Caco-2 (cell line): ENCODE measurements around the gene CD36. TPM values are rescaled to one million over a fixed set of nuclear protein-coding genes. Genes with fewer than 3 reads are reported as not detected.
"Not testable (repeated sequence)": the region's sequence is repeated elsewhere in the genome, so short reads cannot be mapped to it uniquely, and the experiment has no call there.

ENCODE experiments used
- BruUV-seq: library from RNA; stranded (reverse); fragments of 400-500 nt; replicated peaks from 2 replicates; lab custom pipeline; 2021; lab: Mats Ljungman, UMichigan
- CTCF ChIA-PET: fragments of 300-600 bp; sonication (Branson Sonifier 250); formaldehyde crosslinking; loops from one replicate; lab custom pipeline; 2022; ENCODE audit warnings: antibody characterized with exemption; lab: Charles Lee
- POLR2A ChIA-PET: fragments of 300-600 bp; sonication (Branson Sonifier 250); formaldehyde crosslinking; loops from one replicate; lab custom pipeline; 2022; ENCODE audit warnings: antibody characterized with exemption; lab: Charles Lee
- DNase-seq, 2 experiments: peaks; one replicate each; pipeline versions ENCODE4 v3.0.0 to v3.0.0-alpha.2; 2020 to 2022
- H3K27me3 ChIP-seq: replicated peaks from 2 replicates; pipeline ENCODE4 v1.6.0; 2011; ENCODE audit warnings: low read length; ENCODE audit not compliant: control insufficient read depth, insufficient read depth
- H3K36me3 ChIP-seq: 2 replicates; pipeline ENCODE4 v1.5.1; 2011; ENCODE audit warnings: low read length; ENCODE audit not compliant: control insufficient read depth, insufficient read depth
- H3K4me1 ChIP-seq: fragments of 250-450 bp; sonication (Bioruptor Pico); 2 replicates; pipeline ENCODE4 v1.5.1; 2020; ENCODE audit warnings: mild to moderate bottlenecking
- H3K4me3 ChIP-seq: 2 replicates; pipeline ENCODE4 v1.5.1; 2011; ENCODE audit warnings: low read depth, mild to moderate bottlenecking, control low read depth, low read length
- H3K9me3 ChIP-seq: fragments of 250-450 bp; sonication (Bioruptor Pico); 2 replicates; pipeline ENCODE4 v1.5.1; 2020; ENCODE audit warnings: mild to moderate bottlenecking, moderate library complexity
- H3K27ac Mint-ChIP-seq: one replicate; pipeline ENCODE4 v1.8.0; 2022; ENCODE audit warnings: mixed read lengths; ENCODE audit not compliant: unreplicated experiment
- H3K27me3 Mint-ChIP-seq: one replicate; pipeline ENCODE4 v1.8.0; 2022; ENCODE audit warnings: mixed read lengths; ENCODE audit not compliant: insufficient read depth, unreplicated experiment
- H3K36me3 Mint-ChIP-seq: one replicate; pipeline ENCODE4 v1.8.0; 2022; ENCODE audit warnings: mild to moderate bottlenecking, mixed read lengths; ENCODE audit not compliant: insufficient read depth, unreplicated experiment
- H3K4me1 Mint-ChIP-seq: one replicate; pipeline ENCODE4 v1.8.0; 2022; ENCODE audit warnings: low read depth, mixed read lengths; ENCODE audit not compliant: unreplicated experiment
- H3K4me3 Mint-ChIP-seq: one replicate; pipeline ENCODE4 v1.8.0; 2022; ENCODE audit warnings: mild to moderate bottlenecking, moderate library complexity, mixed read lengths; ENCODE audit not compliant: unreplicated experiment
- H3K9me3 Mint-ChIP-seq: one replicate; pipeline ENCODE4 v1.8.0; 2022; ENCODE audit warnings: mixed read lengths; ENCODE audit not compliant: unreplicated experiment
- CTCF ChIP-seq, 2 experiments: fragments of 200-600 bp in 1 of 2; IDR thresholded peaks; 1 replicate in 1 of 2; 2 replicates in 1 of 2; pipeline versions ENCODE4 v1.5.1 to v1.8.0; 2011 to 2022; ENCODE audit warnings: antibody characterized with exemption in 1 of 2, control low read depth in 1 of 2, inconsistent platforms in 1 of 2, low read depth in 1 of 2, low read length in 1 of 2, mild to moderate bottlenecking in 1 of 2, moderate library complexity in 1 of 2; ENCODE audit not compliant: insufficient read depth in 1 of 2, severe bottlenecking in 1 of 2, unreplicated experiment in 1 of 2
- intact Hi-C: fragments of 100-400 bp; cut with micrococcal nuclease; formaldehyde crosslinking; loops from one replicate; pipeline ENCODE4 v1.10.0; 2022; ENCODE audit not compliant: unreplicated experiment
- total RNA-seq: library from RNA; stranded (reverse); gene quantifications from 2 replicates; pipeline ENCODE4 v1.2.3, GENCODE V29; 2022

The CD36 gene
- total RNA-seq, 1 experiment from 2014 or later = not detected

- Histone ChIP-seq H3K27me3 (no peaks in the 10 kb centered on the region), H3K9me3 (no peaks in the 10 kb centered on the region), H3K4me3 (no peak overlapping the region), H3K36me3 (no peaks in the 10 kb centered on the region), H3K4me1 (no peaks in the 10 kb centered on the region)
- BruUV-seq = no TSS peak
- peaks cover 5% of the 10 kb centered on the region for H3K27me3 Mint-ChIP-seq
- no peak overlapping the region for H3K4me3 Mint-ChIP-seq
- no peak for TF ChIP-seq CTCF (IDR thresholded peaks at IDR 0.05; ENCODE audit: insufficient read depth in 1 of 2, low read depth in 1 of 2, low read length in 1 of 2, severe bottlenecking in 1 of 2, unreplicated experiment in 1 of 2)
- no peak overlapping the region for H3K27ac Mint-ChIP-seq
- H3K36me3 Mint-ChIP-seq = no peaks in the 10 kb centered on the region
- DNase-seq = no peak
- CTCF ChIA-PET = interaction anchor here (1.6 kb wide), 1 partner anchor 808 kb away, joined by 6 read pairs; no protein-coding TSS in a partner anchor
- intact Hi-C loops = loop anchor here (5.0 kb wide), 2 partner anchors 150 to 530 kb away; partner anchors contain the start of genes GNAI1 and GNAT3
- H3K9me3 Mint-ChIP-seq = no peaks in the 10 kb centered on the region
- POLR2A ChIA-PET = no interaction called here
- no peaks in the 10 kb centered on the region for H3K4me1 Mint-ChIP-seq
These were observed 23.8 kb downstream of the CD36 start for GRCh38 chr7:80662252-80662651.

GRCh38 chr7:80665526-80665925, 27.1 kb downstream of the CD36 start:
- Mint-ChIP-seq H3K4me1 (no peaks in the 10 kb centered on the region), H3K27me3 (peaks cover 3% of the 10 kb centered on the region), H3K9me3 (no peaks in the 10 kb centered on the region), H3K36me3 (no peaks in the 10 kb centered on the region), H3K4me3 (no peak overlapping the region), H3K27ac (no peak overlapping the region)
- Histone ChIP-seq H3K27me3 (no peaks in the 10 kb centered on the region), H3K36me3 (no peaks in the 10 kb centered on the region), H3K4me3 (no peak overlapping the region), H3K9me3 (no peaks in the 10 kb centered on the region), H3K4me1 (no peaks in the 10 kb centered on the region)
- ChIA-PET CTCF (no interaction called here), POLR2A (no interaction called here)
- no peak for TF ChIP-seq CTCF (IDR thresholded peaks at IDR 0.05; ENCODE audit: insufficient read depth in 1 of 2, low read depth in 1 of 2, low read length in 1 of 2, severe bottlenecking in 1 of 2, unreplicated experiment in 1 of 2)
- intact Hi-C loops = no loop called here
- BruUV-seq = no TSS peak
- no peak for DNase-seq

GRCh38 chr7:80666376-80666775, 27.9 kb downstream of the CD36 start:
- H3K4me1 Mint-ChIP-seq = no peaks in the 10 kb centered on the region
- no peak overlapping the region for H3K4me3 Mint-ChIP-seq
- POLR2A ChIA-PET = no interaction called here
- Histone ChIP-seq H3K4me3 (no peak overlapping the region), H3K9me3 (no peaks in the 10 kb centered on the region), H3K4me1 (no peaks in the 10 kb centered on the region), H3K27me3 (no peaks in the 10 kb centered on the region), H3K36me3 (no peaks in the 10 kb centered on the region)
- no peak for TF ChIP-seq CTCF (IDR thresholded peaks at IDR 0.05; ENCODE audit: insufficient read depth in 1 of 2, low read depth in 1 of 2, low read length in 1 of 2, severe bottlenecking in 1 of 2, unreplicated experiment in 1 of 2)
- H3K9me3 Mint-ChIP-seq = no peaks in the 10 kb centered on the region
- BruUV-seq = no TSS peak
- no peaks in the 10 kb centered on the region for H3K27me3 Mint-ChIP-seq
- intact Hi-C loops = no loop called here
- no peak overlapping the region for H3K27ac Mint-ChIP-seq
- no peaks in the 10 kb centered on the region for H3K36me3 Mint-ChIP-seq
- CTCF ChIA-PET = no interaction called here
- no peak for DNase-seq

- intact Hi-C loops, CTCF ChIA-PET, H3K4me1 Mint-ChIP-seq, H3K27me3 Mint-ChIP-seq, BruUV-seq, H3K27ac Mint-ChIP-seq, H3K4me3 Mint-ChIP-seq, H3K36me3 Mint-ChIP-seq, H3K27me3 ChIP-seq, DNase-seq, H3K4me1 ChIP-seq, POLR2A ChIA-PET, H3K36me3 ChIP-seq, H3K9me3 ChIP-seq, H3K4me3 ChIP-seq, H3K9me3 Mint-ChIP-seq: not testable (repeated sequence)
These were observed 30.9 kb downstream of the CD36 start for GRCh38 chr7:80669367-80669766.
